ENCODE measurements around the gene PTGDR2. TPM values are rescaled to one million over a fixed set of nuclear protein-coding genes. Genes with fewer than 3 reads are reported as not detected.

PTGDR2 gene
- total RNA-seq, 1 experiment from 2014 or later: 0.07 TPM

DNA sequence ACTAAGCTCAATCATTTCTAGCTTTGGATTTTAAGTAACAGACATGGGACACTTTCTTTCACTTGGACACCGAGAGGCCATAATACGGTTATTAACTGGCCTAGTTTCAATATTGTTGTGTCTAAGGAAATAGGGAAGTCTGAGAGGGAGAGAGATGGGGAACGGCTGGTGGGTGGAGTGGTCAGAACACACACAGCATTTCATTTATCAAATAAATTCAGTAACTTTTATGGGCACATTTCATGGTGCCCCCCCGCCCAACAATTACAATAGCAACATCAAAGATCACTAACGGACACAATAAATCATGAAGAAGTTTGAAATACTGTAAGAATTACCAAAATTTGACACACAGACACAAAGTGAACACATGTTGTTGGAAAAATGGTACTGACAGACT is 39.9 kb upstream of the PTGDR2 start (continued):
- TF ChIP-seq SMAD4 (CRISPR knock-in tag; IDR thresholded peaks at IDR 0.05): no peak
- TF ChIP-seq ARID4B (CRISPR knock-in tag; IDR thresholded peaks at IDR 0.05; ENCODE audit: borderline replicate concordance): no peak
- no peak for TF ChIP-seq FOXP1 (CRISPR knock-in tag; IDR thresholded peaks at IDR 0.05; ENCODE audit: borderline replicate concordance)

- POLR2A ChIA-PET: no interaction called here
- H3K4me1 Mint-ChIP-seq: no peaks in the 10 kb centered on the region
- no peak for ATAC-seq
- H3K27me3 Mint-ChIP-seq (ENCODE audit: low read depth): no peaks in the 10 kb centered on the region
- H3K4me3 Mint-ChIP-seq: no peak overlapping the region
- H3K9me3 Mint-ChIP-seq: no peaks in the 10 kb centered on the region
- DNase-seq (ENCODE audit: low spot score): no peak
- peaks cover 35% of the 10 kb centered on the region for H3K36me3 Mint-ChIP-seq
- H3K27ac Mint-ChIP-seq: peak overlapping the region; percentile 41; the same call in 1 of the 2 replicates
- no peak for TF ChIP-seq FOXK1 (CRISPR knock-in tag; IDR thresholded peaks at IDR 0.05)
- TF ChIP-seq E2F1 (CRISPR knock-in tag; IDR thresholded peaks at IDR 0.05): no peak
- TF ChIP-seq, protein P1, sequence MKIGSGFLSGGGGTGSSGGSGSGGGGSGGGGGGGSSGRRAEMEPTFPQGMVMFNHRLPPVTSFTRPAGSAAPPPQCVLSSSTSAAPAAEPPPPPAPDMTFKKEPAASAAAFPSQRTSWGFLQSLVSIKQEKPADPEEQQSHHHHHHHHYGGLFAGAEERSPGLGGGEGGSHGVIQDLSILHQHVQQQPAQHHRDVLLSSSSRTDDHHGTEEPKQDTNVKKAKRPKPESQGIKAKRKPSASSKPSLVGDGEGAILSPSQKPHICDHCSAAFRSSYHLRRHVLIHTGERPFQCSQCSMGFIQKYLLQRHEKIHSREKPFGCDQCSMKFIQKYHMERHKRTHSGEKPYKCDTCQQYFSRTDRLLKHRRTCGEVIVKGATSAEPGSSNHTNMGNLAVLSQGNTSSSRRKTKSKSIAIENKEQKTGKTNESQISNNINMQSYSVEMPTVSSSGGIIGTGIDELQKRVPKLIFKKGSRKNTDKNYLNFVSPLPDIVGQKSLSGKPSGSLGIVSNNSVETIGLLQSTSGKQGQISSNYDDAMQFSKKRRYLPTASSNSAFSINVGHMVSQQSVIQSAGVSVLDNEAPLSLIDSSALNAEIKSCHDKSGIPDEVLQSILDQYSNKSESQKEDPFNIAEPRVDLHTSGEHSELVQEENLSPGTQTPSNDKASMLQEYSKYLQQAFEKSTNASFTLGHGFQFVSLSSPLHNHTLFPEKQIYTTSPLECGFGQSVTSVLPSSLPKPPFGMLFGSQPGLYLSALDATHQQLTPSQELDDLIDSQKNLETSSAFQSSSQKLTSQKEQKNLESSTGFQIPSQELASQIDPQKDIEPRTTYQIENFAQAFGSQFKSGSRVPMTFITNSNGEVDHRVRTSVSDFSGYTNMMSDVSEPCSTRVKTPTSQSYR (CRISPR knock-in tag; IDR thresholded peaks at IDR 0.05): no peak
- TF ChIP-seq ZSCAN18 (CRISPR knock-in tag; IDR thresholded peaks at IDR 0.05): no peak
- TF ChIP-seq RORB (CRISPR knock-in tag; IDR thresholded peaks at IDR 0.05): no peak
- CTCF ChIA-PET: interaction anchor here (0.7 to 5.4 kb wide), 3 partner anchors 8 to 128 kb away, joined by 3 to 277 read pairs (median 64); no protein-coding TSS in a partner anchor
These were observed 35.5 kb upstream of the PTGDR2 start for GRCh38 chr11:60891103-60891741.

DNA sequence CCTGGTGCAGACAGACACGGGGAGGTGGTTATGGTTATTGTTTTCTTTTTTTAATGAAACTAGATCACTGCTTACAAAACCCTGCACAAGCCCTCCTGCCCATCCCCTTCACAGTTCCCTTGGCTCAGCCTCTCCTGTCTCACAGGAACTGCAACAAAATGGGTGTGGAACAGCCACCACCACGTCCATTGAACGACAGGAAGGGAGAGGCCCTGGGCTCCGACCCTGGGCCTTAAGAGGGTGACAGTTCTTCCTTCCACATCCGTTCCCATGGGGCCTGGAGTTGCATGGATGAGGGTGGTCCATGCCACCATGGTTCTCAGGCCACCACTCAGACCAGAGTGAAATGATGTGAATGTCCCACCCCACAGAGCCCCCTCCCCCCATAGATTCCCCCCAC is 34.9 kb upstream of the PTGDR2 start:
- POLR2A ChIA-PET: no interaction called here
- Mint-ChIP-seq H3K27ac (no peak overlapping the region), H3K9me3 (no peaks in the 10 kb centered on the region), H3K4me3 (no peak overlapping the region), H3K36me3 (peaks cover 30% of the 10 kb centered on the region), H3K4me1 (no peaks in the 10 kb centered on the region), H3K27me3 (ENCODE audit: low read depth) (no peaks in the 10 kb centered on the region)
- DNase-seq (ENCODE audit: low spot score): no peak
- CTCF ChIA-PET: interaction anchor here (4.1 to 5.4 kb wide), 2 partner anchors 9 to 60 kb away, joined by 64 to 277 read pairs; no protein-coding TSS in a partner anchor
- ATAC-seq: no peak
- TF ChIP-seq ZNF263 (CRISPR knock-in tag; IDR thresholded peaks at IDR 0.05; ENCODE audit: low read depth): no peak
- TF ChIP-seq ZNF671 (CRISPR knock-in tag; IDR thresholded peaks at IDR 0.05): no peak
- no peak for TF ChIP-seq SMAD4 (CRISPR knock-in tag; IDR thresholded peaks at IDR 0.05)
- TF ChIP-seq RORB (CRISPR knock-in tag; IDR thresholded peaks at IDR 0.05): no peak
- no peak for TF ChIP-seq GABPB1 (CRISPR knock-in tag; IDR thresholded peaks at IDR 0.05)
- TF ChIP-seq CTCF (IDR thresholded peaks at IDR 0.05): no peak
- no peak for TF ChIP-seq ATF1 (CRISPR knock-in tag; IDR thresholded peaks at IDR 0.05)
- TF ChIP-seq JAZF1 (CRISPR knock-in tag; IDR thresholded peaks at IDR 0.05): no peak
- TF ChIP-seq USF1 (CRISPR knock-in tag; IDR thresholded peaks at IDR 0.05): no peak
- TF ChIP-seq E2F1 (CRISPR knock-in tag; IDR thresholded peaks at IDR 0.05): no peak
- TF ChIP-seq, protein P2, sequence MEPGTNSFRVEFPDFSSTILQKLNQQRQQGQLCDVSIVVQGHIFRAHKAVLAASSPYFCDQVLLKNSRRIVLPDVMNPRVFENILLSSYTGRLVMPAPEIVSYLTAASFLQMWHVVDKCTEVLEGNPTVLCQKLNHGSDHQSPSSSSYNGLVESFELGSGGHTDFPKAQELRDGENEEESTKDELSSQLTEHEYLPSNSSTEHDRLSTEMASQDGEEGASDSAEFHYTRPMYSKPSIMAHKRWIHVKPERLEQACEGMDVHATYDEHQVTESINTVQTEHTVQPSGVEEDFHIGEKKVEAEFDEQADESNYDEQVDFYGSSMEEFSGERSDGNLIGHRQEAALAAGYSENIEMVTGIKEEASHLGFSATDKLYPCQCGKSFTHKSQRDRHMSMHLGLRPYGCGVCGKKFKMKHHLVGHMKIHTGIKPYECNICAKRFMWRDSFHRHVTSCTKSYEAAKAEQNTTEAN (CRISPR knock-in tag; IDR thresholded peaks at IDR 0.05): no peak
